Spinal cord (tissue), 10 donors: Measurements from ENCODE around the gene GPC1. TPM values are rescaled to one million over a fixed set of nuclear protein-coding genes. Genes with fewer than 3 reads are reported as not detected.
"Not testable (repeated sequence)": the region's sequence is repeated elsewhere in the genome, so short reads cannot be mapped to it uniquely, and the experiment has no call there.

Experiments
- DNase-seq, 6 donors: peaks; one replicate each; pipeline versions ENCODE4 v3.0.0 to v3.0.0-alpha.2; 2013 to 2015; ENCODE audit warnings: low spot score in 6 of 6, low read depth in 4 of 6
- H3K27ac ChIP-seq: one replicate; pipeline ENCODE4 v1.5.1; 2013; ENCODE audit warnings: low read depth, low read length, control low read depth
- H3K27me3 ChIP-seq: one replicate; pipeline ENCODE4 v1.6.1; 2013; ENCODE audit warnings: low read length; ENCODE audit not compliant: control insufficient read depth, insufficient read depth
- H3K36me3 ChIP-seq: one replicate; pipeline ENCODE4 v1.6.1; 2013; ENCODE audit warnings: low read length; ENCODE audit not compliant: control insufficient read depth, insufficient read depth
- H3K4me1 ChIP-seq: one replicate; pipeline ENCODE4 v1.6.1; 2013; ENCODE audit warnings: low read length; ENCODE audit not compliant: control insufficient read depth, insufficient read depth
- H3K4me3 ChIP-seq: one replicate; pipeline ENCODE4 v1.5.1; 2013; ENCODE audit warnings: low read depth, low read length, control low read depth
- H3K9me3 ChIP-seq: one replicate; pipeline ENCODE4 v1.6.1; 2013; ENCODE audit warnings: low read length; ENCODE audit not compliant: control insufficient read depth, insufficient read depth
- WGBS: methylation state at CpG from one replicate; pipeline ENCODE4 v1.1.5; 2013; ENCODE audit warnings: missing lambda C conversion rate; ENCODE audit not compliant: insufficient coverage; 5-methylcytosine and 5-hydroxymethylcytosine counted together
- polyA plus RNA-seq, 2 donors: library from polyadenylated mRNA; unstranded; fragments of 120-200 nt; gene quantifications; one replicate each; pipeline ENCODE4 v1.2.1, GENCODE V29; 2013; ENCODE audit not compliant: insufficient read length in 2 of 2
- total RNA-seq, 2 donors: library from RNA; depleted of rRNA in 1 of 2; stranded (reverse); fragments of 120-200 nt in 1 of 2; fragments of >200 nt in 1 of 2; gene quantifications; one replicate each; pipeline versions ENCODE4 v1.2.3 to v1.2.4, GENCODE V29; 2013 to 2014
- donor health status: healthy.

The GPC1 gene
- total and polyA plus RNA-seq, 4 donors = 27.2 to 216 (median 117) TPM

- 87% methylated on average over 21 of the region's 21 CpGs for WGBS
These were observed 43.1 kb downstream of the GPC1 start for GRCh38 chr2:240478346-240479110.

DNA sequence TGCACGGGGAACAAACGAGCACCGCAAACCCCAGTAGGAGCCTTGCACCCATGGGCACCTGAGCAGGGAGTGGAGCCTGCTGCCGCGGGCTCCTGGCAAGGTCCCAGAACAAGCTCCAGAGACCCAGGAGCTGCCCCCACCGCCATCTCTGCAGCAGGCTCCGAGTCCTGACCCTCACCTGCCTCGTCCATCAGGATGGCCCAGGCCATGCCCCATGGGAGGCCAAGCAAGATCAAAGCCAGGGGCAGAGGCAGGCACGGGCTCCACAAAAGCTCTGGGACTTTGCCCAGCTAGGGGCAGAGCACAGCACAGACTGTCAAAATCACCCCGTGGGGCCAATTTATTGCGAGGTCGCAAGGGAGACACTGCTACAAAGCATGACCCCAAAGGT lies 43.6 kb downstream of the GPC1 start:
- H3K27me3 ChIP-seq = no peaks in the 10 kb centered on the region
- H3K27ac ChIP-seq = no peak overlapping the region
- H3K4me1 ChIP-seq = no peaks in the 10 kb centered on the region
- H3K36me3 ChIP-seq = peaks cover 22% of the 10 kb centered on the region
- no peak for DNase-seq
- no peak overlapping the region for H3K4me3 ChIP-seq
- peaks cover 4% of the 10 kb centered on the region for H3K9me3 ChIP-seq
- 70% methylated on average over 12 of the region's 12 CpGs for WGBS

More at GRCh38 chr2:240478346-240479110, 43.1 kb downstream of the GPC1 start:
- DNase-seq = no peak
- Histone ChIP-seq H3K36me3 (peaks cover 22% of the 10 kb centered on the region), H3K4me3 (no peak overlapping the region), H3K9me3 (peaks cover 6% of the 10 kb centered on the region), H3K4me1 (no peaks in the 10 kb centered on the region), H3K27me3 (no peaks in the 10 kb centered on the region), H3K27ac (no peak overlapping the region)

GRCh38 chr2:240480834-240481623 lies 45.6 kb downstream of the GPC1 start:
- no peaks in the 10 kb centered on the region for H3K27me3 ChIP-seq
- 92% methylated on average over 22 of the region's 25 CpGs for WGBS
- H3K4me1 ChIP-seq = no peaks in the 10 kb centered on the region
- no peak overlapping the region for H3K27ac ChIP-seq
- no peaks in the 10 kb centered on the region for H3K9me3 ChIP-seq
- H3K36me3 ChIP-seq = peaks cover 22% of the 10 kb centered on the region
- H3K4me3 ChIP-seq = no peak overlapping the region
- DNase-seq = no peak

- peaks cover 22% of the 10 kb centered on the region for H3K36me3 ChIP-seq
- no peak for DNase-seq
- no peaks in the 10 kb centered on the region for H3K9me3 ChIP-seq
- 93% methylated on average over 5 of the region's 5 CpGs for WGBS
- H3K4me3 ChIP-seq = no peak overlapping the region
- H3K27ac ChIP-seq = no peak overlapping the region
- no peaks in the 10 kb centered on the region for H3K27me3 ChIP-seq
- no peaks in the 10 kb centered on the region for H3K4me1 ChIP-seq
These were observed 46.3 kb downstream of the GPC1 start for GRCh38 chr2:240481720-240482119.

DNA sequence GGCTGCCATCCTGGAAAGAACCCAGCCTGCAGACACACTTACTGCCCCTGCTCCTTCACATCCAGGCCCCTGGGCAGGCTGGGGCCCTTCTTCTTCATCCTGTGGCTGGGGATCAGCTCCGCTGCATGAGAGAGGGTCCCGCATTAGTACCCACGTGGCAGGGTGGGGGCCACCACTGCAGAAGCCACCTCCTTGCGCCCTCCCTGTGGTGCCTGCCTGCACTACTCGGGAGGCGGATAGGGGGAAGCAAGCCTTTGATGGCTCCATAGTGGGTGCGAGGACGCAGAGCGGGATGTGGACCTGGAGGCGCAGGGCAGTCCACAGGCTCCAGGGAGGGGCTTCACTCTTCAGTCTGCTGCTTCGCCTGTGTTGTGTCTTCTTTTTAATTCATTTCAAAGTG lies 46.7 kb downstream of the GPC1 start:
- 74% methylated on average over 8 of the region's 11 CpGs for WGBS

GRCh38 chr2:240491483-240491882 lies 56.0 kb downstream of the GPC1 start:
- DNase-seq = no peak
- WGBS = no CpG with 5 or more reads among the region's 2 CpGs
- Histone ChIP-seq H3K9me3 (peaks cover 2% of the 10 kb centered on the region), H3K4me3 (no peak overlapping the region), H3K36me3 (peaks cover 10% of the 10 kb centered on the region), H3K27me3 (no peaks in the 10 kb centered on the region), H3K4me1 (no peaks in the 10 kb centered on the region), H3K27ac (no peak overlapping the region)

More for the DNA sequence above, 46.7 kb downstream of the GPC1 start:
- no peak overlapping the region for H3K27ac ChIP-seq
- H3K4me1 ChIP-seq = no peaks in the 10 kb centered on the region
- H3K4me3 ChIP-seq = no peak overlapping the region
- H3K27me3 ChIP-seq = no peaks in the 10 kb centered on the region
- H3K36me3 ChIP-seq = peaks cover 22% of the 10 kb centered on the region
- no peak for DNase-seq
- H3K9me3 ChIP-seq = no peaks in the 10 kb centered on the region

DNA sequence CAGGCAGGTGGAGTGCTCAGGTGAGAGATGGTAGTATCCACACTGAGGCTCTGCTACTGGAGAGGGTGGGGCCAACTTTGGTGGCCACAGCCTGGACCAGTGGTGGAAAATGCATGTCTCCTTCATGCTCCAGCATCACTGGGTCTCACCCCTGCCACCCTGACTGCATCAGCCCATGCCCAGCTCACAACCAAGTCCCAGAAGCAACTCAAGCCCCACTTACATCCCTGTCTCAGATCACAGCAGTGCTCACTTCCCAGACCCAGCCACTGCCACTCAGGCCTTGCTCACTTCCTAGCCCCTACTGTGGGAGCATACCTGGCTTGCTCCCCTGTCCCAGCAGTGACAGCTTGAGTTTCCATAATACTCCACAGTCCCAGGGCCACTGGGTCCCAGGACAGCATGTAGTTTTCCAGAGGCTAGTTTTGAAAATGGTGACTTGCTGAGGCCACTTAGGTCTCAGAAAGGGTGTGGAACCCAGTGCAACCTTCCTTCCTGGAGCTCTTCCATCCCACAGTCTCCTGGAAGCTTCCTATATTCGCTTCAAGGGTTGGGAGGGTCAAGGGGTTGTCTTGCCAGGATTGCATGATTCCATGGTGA lies 58.8 kb downstream of the GPC1 start:
- no peak overlapping the region for H3K4me3 ChIP-seq
- no peaks in the 10 kb centered on the region for H3K4me1 ChIP-seq
- no peak overlapping the region for H3K27ac ChIP-seq
- no CpG with 5 or more reads among the region's 1 CpG for WGBS
- peaks cover 16% of the 10 kb centered on the region for H3K36me3 ChIP-seq
- peaks cover 2% of the 10 kb centered on the region for H3K9me3 ChIP-seq
- no peaks in the 10 kb centered on the region for H3K27me3 ChIP-seq
- DNase-seq = no peak

DNA sequence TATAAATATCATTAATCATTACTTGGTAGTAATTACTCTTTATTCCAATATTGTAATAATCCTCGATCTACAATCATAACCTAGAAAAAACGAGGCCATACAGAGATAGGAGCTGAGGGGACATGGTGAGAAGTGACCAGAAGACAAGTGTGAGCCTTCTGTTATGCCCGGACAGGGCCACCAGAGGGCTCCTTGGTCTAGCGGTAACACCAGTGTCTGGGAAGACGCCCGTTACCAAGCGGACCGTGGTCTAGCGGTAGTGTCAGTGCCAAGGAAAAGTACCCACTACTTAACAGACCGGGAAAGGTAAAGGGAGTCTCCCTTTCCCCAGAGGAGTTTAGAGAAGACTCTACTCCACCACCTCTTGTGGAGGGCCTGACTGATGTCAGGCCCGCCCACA lies 59.5 kb downstream of the GPC1 start:
- not testable (repeated sequence) for H3K27ac ChIP-seq, DNase-seq, H3K4me1 ChIP-seq, H3K4me3 ChIP-seq, H3K9me3 ChIP-seq, H3K27me3 ChIP-seq
- whole genome bisulfite sequencing = 70% methylated on average over 2 of the region's 11 CpGs
- peaks cover 23% of the 10 kb centered on the region for H3K36me3 ChIP-seq

DNA sequence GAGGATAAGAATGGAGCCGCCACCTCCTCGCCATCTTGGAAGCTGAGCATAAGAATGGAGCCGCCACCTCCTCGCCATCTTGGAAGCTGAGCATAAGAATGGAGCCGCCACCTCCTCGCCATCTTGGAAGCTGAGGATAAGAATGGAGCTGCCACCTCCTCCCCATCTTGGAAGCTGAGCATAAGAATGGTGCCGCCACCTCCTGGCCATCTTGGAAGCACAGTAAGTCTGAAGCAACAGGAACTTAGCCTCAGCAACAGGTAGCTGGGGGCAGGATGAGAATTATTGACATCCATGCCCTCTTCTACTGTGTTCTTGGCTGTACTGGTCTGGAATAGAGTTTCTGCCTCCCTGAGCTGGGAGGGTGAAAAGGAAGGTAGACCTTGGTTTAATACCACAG lies 61.6 kb downstream of the GPC1 start:
- not testable (repeated sequence) for DNase-seq, H3K4me3 ChIP-seq, H3K27me3 ChIP-seq, H3K4me1 ChIP-seq, H3K27ac ChIP-seq, H3K9me3 ChIP-seq
- peaks cover 39% of the 10 kb centered on the region for H3K36me3 ChIP-seq
- WGBS = 90% methylated on average over 4 of the region's 7 CpGs
